GM10248 (cell line): ENCODE results near the gene STXBP2.

Experiments used
- CTCF ChIA-PET: fragments of 300-600 bp; sonication (Branson Sonifier 250); formaldehyde crosslinking; extraction: SDS; loops from one replicate; lab custom pipeline; 2021; ENCODE audit warnings: antibody characterized with exemption; lab: Yijun Ruan, JAX
- POLR2A ChIA-PET: fragments of 350-650 bp; sonication (Branson Sonifier 250); formaldehyde crosslinking; extraction: SDS; loops from one replicate; lab custom pipeline; 2020; ENCODE audit warnings: antibody characterized with exemption; lab: Yijun Ruan, JAX
- DNase-seq: peaks from one replicate; pipeline ENCODE4 v3.0.0; 2012; ENCODE audit errors: extremely low spot score
- CTCF ChIP-seq: IDR thresholded peaks from 2 replicates; pipeline ENCODE4 v1.5.1; 2012; ENCODE audit warnings: mild to moderate bottlenecking, low read depth; ENCODE audit errors: extremely low read depth, missing control alignments, control extremely low read depth

STXBP2 gene

GRCh38 chr19:7623725-7624603 is 12.9 kb upstream of the STXBP2 start:
- DNase-seq, result no peak
- ChIA-PET POLR2A (no interaction called here), CTCF (interaction anchor here (0.7 to 1.4 kb wide), 2 partner anchors 28 to 58 kb away, joined by 3 read pairs; no protein-coding TSS in a partner anchor)

DNA sequence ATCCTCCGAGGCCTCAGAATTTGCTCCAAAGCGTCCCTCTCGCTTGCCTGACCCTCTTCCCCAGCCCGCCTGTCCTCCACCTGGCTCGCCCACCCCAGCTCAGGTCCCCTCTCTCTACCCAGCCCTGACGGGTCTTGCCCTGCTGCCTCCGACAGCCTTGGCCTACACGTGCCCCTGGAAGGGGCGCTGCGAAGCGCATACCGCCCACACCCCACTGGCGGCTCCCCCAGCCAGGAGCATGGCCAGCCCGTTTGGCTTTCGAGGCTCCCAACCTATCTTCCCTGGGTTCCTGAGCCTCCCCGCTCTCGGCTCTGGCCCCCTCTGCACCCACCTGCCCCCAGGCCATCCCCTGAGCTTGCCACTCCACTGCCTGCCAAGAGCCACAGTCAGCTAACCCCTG is 12.1 kb upstream of the STXBP2 start:
- ChIA-PET POLR2A (no interaction called here), CTCF (no interaction called here)
- no peak for DNase-seq
- TF ChIP-seq CTCF, result no peak

More at GRCh38 chr19:7623725-7624603, 12.9 kb upstream of the STXBP2 start:
- TF ChIP-seq CTCF, result no peak

GRCh38 chr19:7625763-7626372 is 11.0 kb upstream of the STXBP2 start:
- TF ChIP-seq CTCF, result no peak
- POLR2A ChIA-PET, result no interaction called here
- no peak for DNase-seq
- CTCF ChIA-PET, result interaction anchor here (1.6 kb wide), 1 partner anchor 58 kb away, joined by 4 read pairs; no protein-coding TSS in a partner anchor

DNA sequence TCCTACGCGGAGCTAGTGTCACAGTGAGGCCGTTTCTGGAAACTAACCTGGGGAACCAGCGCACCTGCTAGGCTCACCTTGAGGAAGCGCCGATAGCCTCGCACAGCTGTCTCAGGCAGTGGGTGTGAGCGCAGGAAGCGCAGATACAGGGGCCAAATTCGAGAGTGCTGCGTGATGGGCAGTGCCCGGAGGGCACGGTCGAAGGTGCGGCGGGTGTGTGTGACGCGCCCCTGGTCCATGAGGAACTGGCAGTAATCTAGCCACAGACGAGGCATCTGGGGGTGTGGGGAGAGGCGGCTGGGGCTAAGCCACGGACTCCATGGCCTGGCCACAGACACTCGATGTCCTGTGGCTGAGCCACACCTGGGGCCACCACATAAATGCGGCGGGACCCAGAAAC is 9.7 kb upstream of the STXBP2 start:
- TF ChIP-seq CTCF, result no peak
- no peak for DNase-seq
- CTCF ChIA-PET, result interaction anchor here (1.0 to 1.3 kb wide), 2 partner anchors 9 to 15 kb away, joined by 3 read pairs; no protein-coding TSS in a partner anchor
- POLR2A ChIA-PET, result no interaction called here

- DNase-seq, result no peak
- CTCF ChIA-PET, result interaction anchor here (1.1 to 1.7 kb wide), 4 partner anchors 24 to 172 kb away, joined by 3 to 7 read pairs (median 5); no protein-coding TSS in a partner anchor
- POLR2A ChIA-PET, result no interaction called here
- no peak for TF ChIP-seq CTCF
Measured at GRCh38 chr19:7628589-7629311, 8.2 kb upstream of the STXBP2 start.
